ENCODE measurements around the gene RALGPS2.

DNA sequence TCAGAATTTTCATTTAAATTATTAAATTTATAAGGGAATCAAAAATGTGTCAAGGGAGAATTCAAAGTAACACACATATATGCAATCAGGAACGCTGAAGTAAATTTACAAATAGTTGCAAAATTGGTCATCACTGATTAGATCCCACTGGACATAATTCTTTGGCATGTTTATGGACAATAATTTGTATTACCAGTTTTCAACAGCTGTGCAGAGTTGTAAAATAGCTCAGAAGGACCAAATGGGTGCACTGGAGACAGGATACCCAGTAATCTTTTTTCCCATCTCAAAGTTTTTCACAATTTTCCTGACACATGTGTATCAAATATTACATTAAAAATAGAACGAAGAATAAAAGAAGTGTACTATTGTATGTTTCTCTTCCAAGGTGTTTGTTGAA, 149.9 kb downstream of the RALGPS2 start:
- no peak for TF ChIP-seq POLR2A (IDR thresholded peaks at IDR 0.05; ENCODE audit: extremely low read depth, insufficient read length)
- TF ChIP-seq, protein P1, sequence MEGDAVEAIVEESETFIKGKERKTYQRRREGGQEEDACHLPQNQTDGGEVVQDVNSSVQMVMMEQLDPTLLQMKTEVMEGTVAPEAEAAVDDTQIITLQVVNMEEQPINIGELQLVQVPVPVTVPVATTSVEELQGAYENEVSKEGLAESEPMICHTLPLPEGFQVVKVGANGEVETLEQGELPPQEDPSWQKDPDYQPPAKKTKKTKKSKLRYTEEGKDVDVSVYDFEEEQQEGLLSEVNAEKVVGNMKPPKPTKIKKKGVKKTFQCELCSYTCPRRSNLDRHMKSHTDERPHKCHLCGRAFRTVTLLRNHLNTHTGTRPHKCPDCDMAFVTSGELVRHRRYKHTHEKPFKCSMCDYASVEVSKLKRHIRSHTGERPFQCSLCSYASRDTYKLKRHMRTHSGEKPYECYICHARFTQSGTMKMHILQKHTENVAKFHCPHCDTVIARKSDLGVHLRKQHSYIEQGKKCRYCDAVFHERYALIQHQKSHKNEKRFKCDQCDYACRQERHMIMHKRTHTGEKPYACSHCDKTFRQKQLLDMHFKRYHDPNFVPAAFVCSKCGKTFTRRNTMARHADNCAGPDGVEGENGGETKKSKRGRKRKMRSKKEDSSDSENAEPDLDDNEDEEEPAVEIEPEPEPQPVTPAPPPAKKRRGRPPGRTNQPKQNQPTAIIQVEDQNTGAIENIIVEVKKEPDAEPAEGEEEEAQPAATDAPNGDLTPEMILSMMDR (IDR thresholded peaks at IDR 0.05; ENCODE audit: low read depth, low read length) = no peak
- TF ChIP-seq, protein P2, sequence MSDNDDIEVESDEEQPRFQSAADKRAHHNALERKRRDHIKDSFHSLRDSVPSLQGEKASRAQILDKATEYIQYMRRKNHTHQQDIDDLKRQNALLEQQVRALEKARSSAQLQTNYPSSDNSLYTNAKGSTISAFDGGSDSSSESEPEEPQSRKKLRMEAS (IDR thresholded peaks at IDR 0.05; ENCODE audit: low read depth, low read length) = no peak

Data from NB4 (cell line).